Esophagus squamous epithelium (tissue), 4 donors: ENCODE results near the gene PLA2G7.

ENCODE experiments used
- CTCF ChIP-seq, 6 experiments: fragments of 450-650 bp in 4 of 6; fragments of 200-600 bp in 2 of 6; sonication (generic) in 2 of 6; IDR thresholded peaks; one replicate each; pipeline ENCODE4 v1.5.1; 2016 to 2019; ENCODE audit warnings: antibody characterized with exemption in 6 of 6, mild to moderate bottlenecking in 4 of 6, moderate library complexity in 4 of 6
- POLR2A ChIP-seq, 4 donors: fragments of 450-650 bp; IDR thresholded peaks; one replicate each; pipeline ENCODE4 v1.6.1; 2017; ENCODE audit warnings: antibody characterized with exemption in 4 of 4, mild to moderate bottlenecking in 4 of 4, moderate library complexity in 3 of 4

- TF ChIP-seq CTCF (IDR thresholded peaks at IDR 0.05) = no peak
- no peak for TF ChIP-seq POLR2A (IDR thresholded peaks at IDR 0.05)
Measured at GRCh38 chr6:46687619-46688097, 47.5 kb downstream of the PLA2G7 start, which contains the start of gene TDRD6.
